Measurements from ENCODE around the gene ALOX15. TPM values are rescaled to one million over a fixed set of nuclear protein-coding genes. Genes with fewer than 3 reads are reported as not detected.

ALOX15 gene
- total and polyA plus RNA-seq, 8 donors: 0.15 to 4.8 (median 3.4) TPM

GRCh38 chr17:4623249-4623648 is 18.2 kb downstream of the ALOX15 start:
- peaks cover 0 to 5% of the 10 kb centered on the region in 2 donors for H3K9me3 ChIP-seq
- ATAC-seq (peak; percentile 53), DNase-seq (no peak)
- H3K4me1 ChIP-seq: peaks cover 5 to 8% of the 10 kb centered on the region in 2 donors
- no peak for TF ChIP-seq CTCF (IDR thresholded peaks at IDR 0.05)
- no peak overlapping the region for H3K27ac ChIP-seq
- no peaks in the 10 kb centered on the region for H3K36me3 ChIP-seq
- no peak overlapping the region for H3K4me3 ChIP-seq
- peaks cover 0 to 3% of the 10 kb centered on the region in 2 donors for H3K27me3 ChIP-seq
- intact Hi-C loops (cut with DNase I): no loop called here

GRCh38 chr17:4622375-4622774 is 19.1 kb downstream of the ALOX15 start:
- no peak for DNase-seq
- H3K4me3 ChIP-seq: no peak overlapping the region
- H3K36me3 ChIP-seq: no peaks in the 10 kb centered on the region
- ATAC-seq: no peak
- H3K4me1 ChIP-seq: peaks cover 5 to 8% of the 10 kb centered on the region in 2 donors
- no peak for TF ChIP-seq CTCF (IDR thresholded peaks at IDR 0.05)
- peaks cover 0 to 5% of the 10 kb centered on the region in 2 donors for H3K9me3 ChIP-seq
- intact Hi-C loops (cut with DNase I): no loop called here
- H3K27me3 ChIP-seq: peaks cover 0 to 3% of the 10 kb centered on the region in 2 donors
- no peak overlapping the region for H3K27ac ChIP-seq

- intact Hi-C loops (cut with DNase I): no loop called here
- TF ChIP-seq CTCF (IDR thresholded peaks at IDR 0.05): no peak
- H3K36me3 ChIP-seq: no peaks in the 10 kb centered on the region
Observed at GRCh38 chr17:4620531-4621101, 20.9 kb downstream of the ALOX15 start.

GRCh38 chr17:4617590-4618351 is 23.7 kb downstream of the ALOX15 start:
- H3K4me3 ChIP-seq: no peak overlapping the region
- H3K27ac ChIP-seq: no peak overlapping the region
- DNase-seq (no peak), ATAC-seq (no peak)
- no peaks in the 10 kb centered on the region for H3K36me3 ChIP-seq
- no peaks in the 10 kb centered on the region for H3K4me1 ChIP-seq
- intact Hi-C loops (cut with DNase I): no loop called here
- H3K9me3 ChIP-seq: peaks cover 0 to 5% of the 10 kb centered on the region in 2 donors
- no peaks in the 10 kb centered on the region for H3K27me3 ChIP-seq
- no peak for TF ChIP-seq CTCF (IDR thresholded peaks at IDR 0.05)

More at GRCh38 chr17:4620531-4621101, 20.9 kb downstream of the ALOX15 start:
- peaks cover 3 to 6% of the 10 kb centered on the region in 2 donors for H3K4me1 ChIP-seq
- peaks cover 0 to 5% of the 10 kb centered on the region in 2 donors for H3K9me3 ChIP-seq
- no peak overlapping the region for H3K4me3 ChIP-seq
- DNase-seq (no peak), ATAC-seq (no peak)
- H3K27me3 ChIP-seq: peaks cover 0 to under 1% of the 10 kb centered on the region in 2 donors
- H3K27ac ChIP-seq: no peak overlapping the region

- H3K4me1 ChIP-seq: no peaks in the 10 kb centered on the region
- no peaks in the 10 kb centered on the region for H3K27me3 ChIP-seq
- no peak for DNase-seq
- TF ChIP-seq CTCF (IDR thresholded peaks at IDR 0.05): no peak
- H3K36me3 ChIP-seq: no peaks in the 10 kb centered on the region
- peaks cover 0 to under 1% of the 10 kb centered on the region in 2 donors for H3K9me3 ChIP-seq
- no peak for ATAC-seq
- intact Hi-C loops (cut with DNase I): no loop called here
- H3K4me3 ChIP-seq: no peak overlapping the region
- H3K27ac ChIP-seq: no peak overlapping the region
Observed at GRCh38 chr17:4617090-4617489, 24.4 kb downstream of the ALOX15 start.
